NT2/D1 (cell line): ENCODE measurements around the gene KRT72.

Experiments used
- DNase-seq: peaks from one replicate; pipeline ENCODE4 v3.0.0-alpha.2; 2011; ENCODE audit warnings: low read depth, low spot score
- H3K27me3 ChIP-seq: 2 replicates; pipeline ENCODE4 v1.6.0; 2011; ENCODE audit warnings: mild to moderate bottlenecking; ENCODE audit not compliant: insufficient read length, insufficient read depth
- H3K36me3 ChIP-seq: 2 replicates; pipeline ENCODE4 v1.6.1; 2011; ENCODE audit warnings: mild to moderate bottlenecking, low read length, mixed read lengths; ENCODE audit not compliant: insufficient read depth, insufficient read length
- H3K4me1 ChIP-seq: 2 replicates; pipeline ENCODE4 v1.5.1; 2011; ENCODE audit not compliant: insufficient read depth, insufficient read length
- H3K4me3 ChIP-seq: 2 replicates; pipeline ENCODE4 v1.5.1; 2011; ENCODE audit warnings: low read depth; ENCODE audit not compliant: insufficient read length
- H3K9ac ChIP-seq: 2 replicates; pipeline ENCODE4 v1.6.0; 2011; ENCODE audit warnings: low read depth; ENCODE audit not compliant: insufficient read length
- H3K9me3 ChIP-seq: 2 replicates; pipeline ENCODE4 v1.5.1; 2011; ENCODE audit warnings: mild to moderate bottlenecking, low read length; ENCODE audit not compliant: insufficient read depth
- SUZ12 ChIP-seq: IDR thresholded peaks from 2 replicates; pipeline ENCODE4 v1.6.1; 2011; ENCODE audit not compliant: insufficient read length, insufficient read depth; ENCODE audit errors: extremely low read depth
- YY1 ChIP-seq: IDR thresholded peaks from 2 replicates; pipeline ENCODE4 v1.6.1; 2011; ENCODE audit not compliant: insufficient read length, insufficient read depth
- ZNF274 ChIP-seq: IDR thresholded peaks from 2 replicates; pipeline ENCODE4 v1.6.1; 2011; ENCODE audit warnings: mild to moderate bottlenecking, low read depth, low read length

KRT72 gene

DNA sequence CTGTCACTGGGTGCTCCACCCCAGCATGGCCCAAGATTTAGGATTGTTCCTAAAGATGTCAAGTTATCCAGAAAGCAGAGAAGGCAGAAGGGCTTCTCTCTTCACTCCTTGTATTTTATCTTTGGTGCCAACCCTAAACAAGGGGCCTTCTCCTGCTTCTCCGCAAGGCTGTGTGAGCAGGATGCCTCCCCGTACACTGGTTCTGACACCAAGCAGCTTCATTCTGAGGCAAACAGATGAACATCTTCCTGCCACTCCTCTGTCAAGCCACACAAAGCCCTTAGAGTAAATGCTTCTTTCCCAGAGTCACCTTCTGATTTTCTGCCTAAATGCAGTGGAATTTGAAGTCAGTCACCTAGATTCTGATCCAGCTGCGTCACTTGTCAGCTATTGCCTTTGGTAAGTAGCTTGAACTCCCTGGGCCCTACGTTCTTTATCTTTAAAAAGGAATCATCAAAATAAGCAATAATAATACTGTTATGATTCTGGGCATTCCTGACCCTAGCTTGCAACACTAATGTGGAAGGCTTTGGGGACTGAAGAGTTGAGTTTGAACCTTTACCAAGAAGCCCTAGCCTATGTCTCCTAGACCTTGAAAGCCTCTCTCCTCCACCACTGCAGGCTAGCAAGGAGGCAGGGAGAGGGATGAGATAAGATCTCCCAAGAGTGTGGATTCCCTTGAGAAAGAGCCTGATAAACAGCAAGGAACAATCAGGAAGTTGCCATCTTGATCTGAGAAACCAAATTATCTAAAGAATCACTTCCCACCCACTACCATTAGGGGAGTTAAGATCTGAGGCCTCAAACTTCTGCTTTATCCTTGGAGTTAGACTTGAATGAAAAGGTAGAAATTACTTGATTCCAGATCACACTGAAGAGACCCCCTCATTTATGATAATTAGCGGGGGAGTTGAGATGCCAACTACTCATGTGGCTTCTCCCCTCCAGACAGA, 11.4 kb upstream of the KRT72 start:
- Histone ChIP-seq H3K9me3 (no peaks in the 10 kb centered on the region), H3K4me1 (peaks cover 6% of the 10 kb centered on the region), H3K27me3 (peaks cover 17% of the 10 kb centered on the region), H3K4me3 (no peak overlapping the region), H3K36me3 (no peaks in the 10 kb centered on the region), H3K9ac (no peak overlapping the region)
- no peak for TF ChIP-seq ZNF274
- no peak for TF ChIP-seq SUZ12
- no peak for DNase-seq

DNA sequence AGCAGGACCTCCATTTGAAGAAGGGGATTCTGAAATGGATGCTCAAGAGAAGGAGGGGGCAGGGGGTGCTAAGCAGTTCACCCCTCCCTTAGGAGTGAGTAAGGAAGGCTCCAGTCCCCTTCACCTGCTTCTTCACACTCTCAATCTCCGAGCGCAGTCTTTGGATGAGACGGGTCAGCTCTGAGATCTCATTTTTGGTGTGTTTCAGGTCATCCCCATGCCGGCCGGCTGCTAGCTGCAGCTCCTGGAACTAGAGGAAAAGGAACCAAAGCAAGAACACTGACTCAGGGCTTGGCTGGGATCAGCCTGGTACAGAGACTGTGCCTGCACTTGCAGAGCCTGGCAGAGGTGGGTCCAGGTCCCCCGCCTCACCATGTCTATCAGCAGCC, 9.8 kb upstream of the KRT72 start:
- no peaks in the 10 kb centered on the region for H3K36me3 ChIP-seq
- TF ChIP-seq ZNF274: no peak
- no peak overlapping the region for H3K9ac ChIP-seq
- no peak for DNase-seq
- no peak overlapping the region for H3K4me3 ChIP-seq
- H3K4me1 ChIP-seq: peaks cover 6% of the 10 kb centered on the region
- H3K27me3 ChIP-seq: peaks cover 13% of the 10 kb centered on the region
- no peaks in the 10 kb centered on the region for H3K9me3 ChIP-seq

DNA sequence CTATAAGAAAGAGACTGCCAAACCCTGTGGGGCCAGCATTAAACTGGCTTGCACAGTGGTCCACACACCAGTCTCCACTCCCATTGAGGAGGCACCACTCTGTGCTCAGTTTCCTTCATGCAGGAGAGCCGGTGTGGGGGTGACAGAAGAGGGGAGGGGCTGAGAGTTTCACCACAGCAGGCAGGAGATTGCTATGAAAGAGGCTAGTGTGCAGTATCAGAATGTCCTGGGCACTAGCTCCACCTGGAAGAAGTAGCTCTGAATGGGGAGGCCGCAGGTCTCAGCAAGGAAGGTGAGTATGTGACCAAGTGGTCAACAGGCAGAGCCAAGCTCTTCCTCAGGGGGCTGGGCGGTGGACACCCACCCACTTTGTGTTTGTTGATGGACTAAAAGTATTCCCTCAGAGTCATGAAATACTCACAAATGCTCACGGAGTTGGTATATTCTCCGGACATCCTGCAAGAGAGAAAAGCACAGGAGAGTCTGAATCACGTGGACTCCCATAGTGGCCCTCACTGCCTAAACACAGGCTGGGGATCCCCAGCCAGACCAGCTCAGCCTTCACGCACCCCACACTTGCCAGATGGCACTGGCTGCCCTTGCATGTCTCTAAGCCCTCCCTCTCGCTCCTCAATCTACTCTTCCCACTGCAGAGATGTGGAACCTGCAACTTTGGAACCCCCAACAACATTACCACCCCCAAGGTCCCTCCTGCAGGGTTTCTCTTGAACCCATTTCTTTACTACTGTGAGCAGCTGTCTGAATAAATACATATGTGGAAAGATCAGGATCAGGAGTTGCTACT, 7.8 kb upstream of the KRT72 start:
- DNase-seq: no peak
- H3K36me3 ChIP-seq: no peaks in the 10 kb centered on the region
- no peak overlapping the region for H3K4me3 ChIP-seq
- peaks cover 13% of the 10 kb centered on the region for H3K27me3 ChIP-seq
- H3K4me1 ChIP-seq: peaks cover 6% of the 10 kb centered on the region
- TF ChIP-seq YY1 (no peak), SUZ12 (no peak), ZNF274 (no peak)
- no peak overlapping the region for H3K9ac ChIP-seq
- no peaks in the 10 kb centered on the region for H3K9me3 ChIP-seq

DNA sequence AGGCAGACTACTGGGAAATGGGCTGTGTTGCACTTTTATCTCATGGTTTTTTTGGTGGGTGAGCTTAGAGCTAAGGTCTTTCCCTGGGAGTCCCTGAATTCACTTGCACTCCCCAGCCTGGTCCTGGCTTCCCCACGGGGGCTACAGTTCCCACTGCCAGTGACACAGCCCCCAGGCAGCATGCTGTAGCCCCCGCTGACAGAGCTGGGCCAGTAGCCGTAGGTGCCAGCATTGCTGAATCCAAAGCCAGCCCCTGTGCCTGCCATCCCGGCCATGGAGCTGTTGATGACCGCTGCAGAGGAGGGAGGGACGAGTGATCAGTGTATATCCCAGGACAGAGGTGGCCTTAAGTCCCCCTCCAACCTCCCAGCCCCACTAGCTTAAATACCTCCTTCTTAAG, 6.9 kb upstream of the KRT72 start:
- no peak overlapping the region for H3K4me3 ChIP-seq
- H3K9me3 ChIP-seq: no peaks in the 10 kb centered on the region
- TF ChIP-seq SUZ12: no peak
- TF ChIP-seq YY1: no peak
- TF ChIP-seq ZNF274: no peak
- H3K4me1 ChIP-seq: peaks cover 6% of the 10 kb centered on the region
- DNase-seq: no peak
- no peak overlapping the region for H3K9ac ChIP-seq
- H3K36me3 ChIP-seq: no peaks in the 10 kb centered on the region
- peaks cover 13% of the 10 kb centered on the region for H3K27me3 ChIP-seq

DNA sequence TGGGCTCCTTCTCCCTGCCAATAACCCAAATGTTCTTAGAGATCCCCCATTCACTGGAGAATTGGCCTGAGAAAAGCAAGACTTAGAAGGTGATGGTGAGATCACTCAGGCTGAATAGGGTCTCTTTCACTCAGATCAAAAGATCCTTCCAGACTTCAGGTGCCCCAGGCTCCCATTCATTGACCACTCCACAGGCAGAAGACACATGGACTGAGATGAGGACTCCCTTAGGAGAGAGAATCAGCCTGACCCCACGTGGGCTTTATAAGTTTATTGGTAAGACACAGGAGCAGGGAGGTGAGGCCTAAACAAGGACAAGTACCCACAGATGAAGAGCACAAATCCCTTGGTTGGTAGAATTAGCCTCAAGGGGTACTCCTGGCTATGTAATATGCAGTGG, 6.1 kb upstream of the KRT72 start:
- Histone ChIP-seq H3K9me3 (no peaks in the 10 kb centered on the region), H3K4me3 (no peak overlapping the region), H3K4me1 (peaks cover 6% of the 10 kb centered on the region), H3K9ac (no peak overlapping the region), H3K27me3 (peaks cover 12% of the 10 kb centered on the region), H3K36me3 (no peaks in the 10 kb centered on the region)
- no peak for TF ChIP-seq SUZ12
- TF ChIP-seq YY1: no peak
- TF ChIP-seq ZNF274: no peak
- no peak for DNase-seq

DNA sequence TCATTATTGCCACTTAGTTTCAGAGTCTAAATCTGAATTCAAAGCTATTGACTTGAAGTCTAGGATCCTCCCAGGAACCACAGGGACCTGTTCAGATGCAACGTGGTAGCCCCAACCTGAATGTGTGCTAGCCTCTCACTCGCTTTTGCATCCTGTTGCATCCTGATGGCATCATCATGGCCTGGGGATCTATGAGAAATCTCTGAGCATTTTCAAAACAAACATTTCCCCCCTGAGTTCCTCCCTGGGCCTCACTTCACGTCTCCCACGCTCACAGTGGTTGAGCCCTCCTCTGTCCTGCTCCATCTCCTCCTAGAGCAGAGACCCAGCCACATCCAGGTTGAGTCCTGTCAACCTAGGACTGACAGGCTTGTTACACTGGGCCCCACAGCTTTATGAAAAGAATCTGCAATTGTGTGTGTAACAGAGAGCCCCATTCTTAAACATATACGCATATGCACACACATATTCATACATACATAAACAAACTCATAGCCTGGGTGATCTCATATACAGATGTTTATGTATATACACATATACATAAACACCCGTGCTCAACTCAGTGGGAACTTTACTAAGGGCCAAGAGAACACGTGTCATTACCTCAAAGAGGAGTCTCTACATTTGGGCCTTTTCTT, 5.4 kb upstream of the KRT72 start:
- TF ChIP-seq YY1: no peak
- no peak for TF ChIP-seq SUZ12
- no peak for TF ChIP-seq ZNF274
- DNase-seq: no peak
- Histone ChIP-seq H3K9ac (no peak overlapping the region), H3K4me3 (no peak overlapping the region), H3K27me3 (peaks cover 10% of the 10 kb centered on the region), H3K36me3 (no peaks in the 10 kb centered on the region), H3K9me3 (no peaks in the 10 kb centered on the region), H3K4me1 (peaks cover 6% of the 10 kb centered on the region)

DNA sequence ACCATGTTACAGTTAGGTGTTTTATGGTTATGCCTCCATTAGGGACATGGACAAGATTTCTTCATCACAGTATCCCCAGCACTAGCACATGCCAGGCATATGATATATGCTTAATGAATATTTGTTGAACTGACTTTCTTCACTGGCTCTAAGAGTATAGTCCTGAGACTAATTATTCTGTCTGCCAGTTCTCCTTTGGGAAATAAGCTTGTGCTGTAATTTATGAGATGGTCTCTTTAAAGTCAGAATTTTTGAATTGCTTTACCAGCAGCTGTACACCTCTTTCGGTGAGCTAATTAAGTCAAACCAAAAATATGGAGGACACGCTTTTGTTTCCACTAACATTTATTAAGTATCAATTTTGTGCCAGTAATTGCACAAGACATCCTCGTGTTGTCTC, 4.8 kb upstream of the KRT72 start:
- H3K27me3 ChIP-seq: peaks cover 4% of the 10 kb centered on the region
- H3K9me3 ChIP-seq: no peaks in the 10 kb centered on the region
- no peaks in the 10 kb centered on the region for H3K36me3 ChIP-seq
- TF ChIP-seq YY1 (no peak), ZNF274 (no peak), SUZ12 (no peak)
- peaks cover 4% of the 10 kb centered on the region for H3K4me1 ChIP-seq
- no peak overlapping the region for H3K9ac ChIP-seq
- no peak overlapping the region for H3K4me3 ChIP-seq
- no peak for DNase-seq
